HG03575 (cell line): Measurements from ENCODE around the gene M6PR.

Experiments
- ATAC-seq: cut with Tn5 transposase; IDR thresholded peaks from one replicate; pipeline ENCODE4 v1.9.1; 2021; ENCODE audit not compliant: unreplicated experiment, insufficient number of reproducible peaks, low FRiP score; ENCODE audit errors: extremely low read depth

Gene M6PR

GRCh38 chr12:8949342-8950220 is at the start of gene M6PR:
TSS of gene M6PR (minus strand) at chr12:8949645. CDS start at chr12:8946404, 3,241 bp downstream.
- peak; percentile 56 for ATAC-seq

DNA sequence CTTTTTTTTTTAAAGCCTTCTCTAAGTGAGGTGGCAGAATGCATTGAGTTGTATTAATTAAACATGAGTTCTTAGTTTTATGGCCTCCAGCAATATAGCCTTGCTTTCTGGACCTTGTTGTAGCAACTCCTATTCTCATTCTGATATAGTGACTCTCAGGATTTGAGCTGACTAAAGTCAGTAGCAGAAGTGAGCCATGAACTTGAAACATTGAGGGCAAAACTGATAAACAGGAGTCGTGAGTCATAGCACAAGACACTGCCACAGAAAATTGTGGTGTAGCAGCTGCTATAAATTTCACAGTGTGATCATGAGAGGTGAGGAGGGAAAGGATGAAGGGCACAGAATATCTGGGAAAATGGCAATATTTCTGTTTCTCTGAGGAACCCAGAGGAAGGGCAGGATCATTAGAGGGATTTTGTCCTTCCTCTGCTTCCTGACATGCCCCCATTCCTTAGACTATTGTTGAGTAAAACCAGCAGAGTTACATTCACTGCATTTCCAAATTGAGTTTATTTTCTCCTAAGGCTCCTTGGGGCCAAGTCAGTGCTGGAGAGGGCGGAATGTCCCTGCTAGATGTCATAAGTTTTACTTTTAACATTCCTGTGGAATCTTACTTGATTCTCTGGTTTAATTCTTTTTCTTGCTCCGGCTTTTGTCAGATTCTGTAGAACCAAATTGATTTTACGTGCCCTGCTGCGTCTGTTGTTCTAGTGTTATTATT is 47.4 kb upstream of the M6PR start:
- ATAC-seq = peak; percentile 62

GRCh38 chr12:8995021-8995775 is 45.8 kb upstream of the M6PR start:
- ATAC-seq = no peak

- no peak for ATAC-seq
Observed at GRCh38 chr12:8993827-8994226, 44.4 kb upstream of the M6PR start.

GRCh38 chr12:8991371-8992345 is 42.2 kb upstream of the M6PR start:
- no peak for ATAC-seq

DNA sequence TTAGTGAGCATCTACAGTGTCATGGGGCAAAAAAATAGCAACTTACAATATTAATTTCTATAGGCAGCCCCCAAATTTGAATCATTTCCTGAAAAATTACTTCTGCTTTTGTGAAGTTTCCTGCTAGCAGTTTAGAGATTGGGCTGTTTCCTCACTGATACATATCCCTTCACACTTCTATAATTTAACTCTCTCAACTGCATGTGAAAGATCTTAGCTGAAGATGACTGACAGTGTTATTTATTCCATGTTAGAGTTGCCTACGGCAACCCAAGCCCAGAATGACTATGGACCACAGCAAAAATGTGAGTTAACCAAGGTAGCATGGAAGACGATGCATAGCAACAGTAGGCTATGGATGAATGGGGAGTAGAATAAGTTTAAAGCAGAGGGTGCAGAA is 40.0 kb upstream of the M6PR start, which contains the start of gene KLRG1:
Gene KLRG1 (plus strand): TSS at position 134 of the 400 bp plus-strand sequence. CDS start 90 bp downstream, at position 224.
- no peak for ATAC-seq

GRCh38 chr12:8987685-8988084 is 38.2 kb upstream of the M6PR start:
- ATAC-seq = no peak

- ATAC-seq = no peak
Observed at GRCh38 chr12:8987163-8987562, 37.7 kb upstream of the M6PR start.

DNA sequence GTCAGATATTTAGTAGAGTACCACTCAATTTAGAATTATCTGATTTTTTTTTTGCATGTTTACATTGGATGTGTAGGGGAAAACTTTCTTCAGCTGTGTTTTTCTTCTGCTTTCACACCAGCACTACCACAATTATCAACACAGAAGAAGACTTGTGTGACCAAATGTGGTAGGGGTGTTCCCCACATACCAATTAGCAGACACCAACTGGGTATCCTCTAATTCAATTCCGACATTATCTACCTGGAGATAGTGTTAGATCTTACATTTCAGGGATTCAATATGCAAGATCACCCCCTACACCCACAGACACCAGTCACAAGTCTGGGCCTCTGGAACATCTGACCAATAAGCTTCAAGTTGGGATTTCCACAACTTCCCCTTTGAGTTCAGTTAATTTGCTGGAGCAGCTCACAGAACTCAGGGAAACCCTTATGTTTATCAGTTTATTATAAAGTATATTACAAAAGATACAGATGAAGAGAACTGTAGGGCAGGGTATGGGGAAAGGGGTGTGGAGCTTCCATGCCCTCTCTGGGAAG is 35.8 kb upstream of the M6PR start:
- no peak for ATAC-seq

- ATAC-seq = no peak
Observed at GRCh38 chr12:8980137-8980536, 30.7 kb upstream of the M6PR start.

- no peak for ATAC-seq
Observed at GRCh38 chr12:8970432-8970831, 21.0 kb upstream of the M6PR start.

GRCh38 chr12:8969861-8970411 is 20.5 kb upstream of the M6PR start:
- no peak for ATAC-seq

- ATAC-seq = no peak
Observed at GRCh38 chr12:8968761-8969160, 19.3 kb upstream of the M6PR start.

GRCh38 chr12:8960176-8960575 is 10.7 kb upstream of the M6PR start:
- ATAC-seq = no peak

DNA sequence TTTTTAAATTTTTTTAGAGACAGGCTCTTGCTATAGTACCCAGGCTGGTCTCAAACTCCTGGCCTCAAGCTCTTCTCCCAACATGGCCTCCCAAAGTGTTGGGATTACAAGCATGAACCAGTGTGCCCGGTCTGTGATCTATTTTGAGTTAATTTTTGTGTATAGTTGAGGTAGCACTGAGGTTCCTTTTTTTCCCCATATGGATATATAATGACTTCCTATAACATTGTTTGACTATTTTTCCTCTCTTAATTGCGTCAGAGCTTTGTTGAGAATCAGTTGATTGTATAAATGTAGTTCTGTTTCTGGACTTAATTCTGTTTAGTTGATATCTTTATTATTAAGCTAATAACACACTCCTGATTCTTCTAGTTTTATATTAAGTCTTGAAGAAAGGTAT is 8.6 kb upstream of the M6PR start:
- ATAC-seq = no peak

DNA sequence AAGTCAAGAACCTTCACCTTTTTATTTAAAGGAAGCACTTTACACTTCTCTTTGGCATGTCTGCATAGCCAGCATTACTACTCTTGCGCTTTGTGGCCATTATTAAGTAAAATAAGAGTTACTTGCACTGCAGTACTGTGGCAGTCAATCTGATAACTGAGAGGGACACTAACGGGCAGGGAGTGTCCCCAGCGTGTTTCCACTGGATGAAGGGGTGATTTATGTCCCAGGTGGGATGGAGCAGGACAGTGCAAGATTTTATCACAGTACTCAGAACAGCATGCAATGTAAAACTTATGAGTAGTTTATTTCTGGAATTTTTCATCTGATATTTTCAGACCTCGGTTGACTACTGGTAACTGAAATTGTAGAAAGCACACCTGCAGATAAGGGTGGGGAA is 8.1 kb upstream of the M6PR start:
- no peak for ATAC-seq

DNA sequence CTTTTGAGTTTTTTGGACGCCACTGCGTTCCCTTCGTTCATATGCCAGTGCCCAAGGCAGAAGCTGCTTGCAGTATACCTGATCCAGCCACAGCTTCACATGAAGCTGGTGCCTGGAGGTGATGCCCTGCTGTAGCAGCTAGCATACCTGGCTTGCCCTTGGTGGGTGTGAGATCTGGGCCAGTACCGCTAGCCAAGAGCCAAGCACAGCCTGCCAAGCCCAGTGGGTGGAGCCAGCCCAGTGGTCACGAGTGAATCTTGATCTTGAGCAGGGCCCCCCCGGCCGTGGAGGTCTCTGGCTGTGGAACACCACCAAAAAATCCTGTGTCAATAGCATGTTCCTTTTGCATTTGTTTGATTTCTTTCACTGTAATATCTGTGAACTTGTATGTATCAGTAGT is 7.3 kb upstream of the M6PR start:
- ATAC-seq = no peak

DNA sequence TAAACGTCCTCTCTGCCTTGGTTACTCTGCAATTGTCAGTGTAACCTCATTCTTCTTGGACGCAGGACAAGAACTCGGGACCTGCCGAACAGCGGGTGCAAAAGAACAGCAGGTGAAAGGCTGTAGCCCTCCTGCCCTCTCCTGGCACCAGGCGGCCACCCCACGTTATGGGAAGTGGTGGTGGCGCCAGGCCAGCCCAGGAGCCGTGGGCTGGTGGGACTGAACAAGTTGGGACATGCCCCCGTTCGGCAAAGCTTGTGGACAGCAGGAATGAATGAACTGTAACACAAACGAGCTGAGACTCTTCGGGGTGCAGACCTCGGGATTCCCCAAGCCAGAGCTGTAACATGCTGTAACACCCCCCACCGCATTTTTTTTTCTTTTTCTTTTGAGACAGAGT is 6.6 kb upstream of the M6PR start:
- ATAC-seq = no peak
